Prostate gland (tissue), 2 donors: ENCODE measurements around the gene YIPF1. TPM values are rescaled to one million over a fixed set of nuclear protein-coding genes. Genes with fewer than 3 reads are reported as not detected.
A peak's percentile ranks its signal among the peaks of the same experiment; 100 is the strongest.

Experiments
- DNase-seq: peaks from one replicate; pipeline ENCODE4 v3.0.0-alpha.2; 2019; ENCODE audit warnings: low spot score
- H3K27ac ChIP-seq, 2 donors: fragments of 200-600 bp; sonication (generic); 2 replicates each; pipeline ENCODE4 v1.5.1; 2017 to 2019
- H3K27me3 ChIP-seq: fragments of 200-600 bp; sonication (generic); replicated peaks from 2 replicates; pipeline ENCODE4 v1.5.1; 2019; ENCODE audit not compliant: insufficient read depth
- H3K36me3 ChIP-seq, 2 donors: fragments of 200-600 bp; sonication (generic); 1 replicate in 1 of 2; 2 replicates in 1 of 2; pipeline versions ENCODE4 v1.5.1 to v1.8.1; 2017 to 2019
- H3K4me1 ChIP-seq: fragments of 200-600 bp; sonication (generic); replicated peaks from 2 replicates; pipeline ENCODE4 v1.5.1; 2019
- H3K4me3 ChIP-seq, 2 donors: fragments of 200-600 bp; sonication (generic); 2 replicates each; pipeline ENCODE4 v1.5.1; 2017 to 2019
- H3K9me3 ChIP-seq: fragments of 200-600 bp; sonication (generic); 2 replicates; pipeline ENCODE4 v1.5.1; 2017
- POLR2A ChIP-seq: fragments of 450-650 bp; IDR thresholded peaks from one replicate; pipeline ENCODE4 v1.6.1; 2016; ENCODE audit warnings: antibody characterized with exemption, mild to moderate bottlenecking
- POLR2AphosphoS5 ChIP-seq: sonication (generic); formaldehyde crosslinking; IDR thresholded peaks from one replicate; pipeline ENCODE4 v1.6.1; 2017; ENCODE audit warnings: antibody characterized with exemption
- WGBS: methylation state at CpG from one replicate; pipeline ENCODE4 v1.1.5; 2018; 5-methylcytosine and 5-hydroxymethylcytosine counted together
- intact Hi-C: fragments of 100-400 bp; cut with DNase I; formaldehyde crosslinking; loops from one replicate; pipeline ENCODE4 v1.14.2; 2022
- total RNA-seq, 2 donors: library from RNA; depleted of rRNA; stranded (reverse); fragments of >200 nt; gene quantifications; one replicate each; pipeline ENCODE4 v1.1.0, GENCODE V29; 2016
- TF ChIP-seq, protein P1 (sequence below), 4 experiments: fragments of 200-600 bp in 2 of 4; fragments of 450-650 bp in 2 of 4; sonication (generic) in 2 of 4; IDR thresholded peaks; 1 replicate in 3 of 4; 2 replicates in 1 of 4; pipeline ENCODE4 v1.5.1; 2016 to 2019; ENCODE audit warnings: antibody characterized with exemption in 4 of 4, mild to moderate bottlenecking in 2 of 4, moderate library complexity in 2 of 4

The YIPF1 gene
- total RNA-seq, 2 donors from 2014 or later, result 40.0 to 105 TPM

DNA sequence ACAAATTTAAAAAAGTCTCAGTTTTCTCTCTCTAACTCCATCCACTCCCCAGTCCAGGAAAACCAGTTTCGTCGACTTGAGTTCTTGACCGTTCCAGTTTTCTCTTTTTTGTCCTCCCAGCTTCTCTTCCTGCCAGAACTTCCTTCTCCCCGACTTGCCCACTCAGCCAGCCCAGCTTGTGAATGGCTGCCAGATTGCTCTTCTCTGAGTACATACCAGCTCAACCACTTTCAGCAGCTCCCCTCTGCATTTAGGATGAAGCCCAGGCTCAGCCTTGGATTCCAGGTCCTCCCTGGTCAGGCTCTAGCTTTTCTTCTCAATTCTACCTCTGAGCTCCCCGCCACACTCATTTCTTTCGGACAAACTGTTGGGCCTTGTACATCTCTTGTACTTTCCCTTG is 5.8 kb upstream of the YIPF1 start:
- intact Hi-C loops, result no loop called here
- peak; percentile 70 for DNase-seq

DNA sequence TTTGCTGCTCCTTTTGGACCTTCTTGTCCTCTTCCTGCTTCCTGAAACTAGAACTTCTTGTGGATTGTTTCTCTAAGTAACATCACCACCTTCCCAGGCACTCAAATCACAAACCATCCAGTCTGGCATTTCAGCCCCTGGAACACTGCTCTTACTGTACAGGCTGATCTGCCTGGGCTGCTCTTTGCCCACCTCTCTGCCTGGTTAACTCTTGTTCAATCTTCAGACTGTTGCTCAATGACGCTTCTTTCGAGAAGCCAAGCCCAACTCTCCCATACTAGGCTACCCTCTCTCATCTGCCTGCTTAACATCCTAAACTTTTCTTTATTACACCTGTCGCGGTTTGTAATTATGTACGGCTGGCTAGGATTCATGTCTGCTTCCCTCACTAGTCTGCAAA is 5.0 kb upstream of the YIPF1 start:
- Histone ChIP-seq H3K4me3 (no peak overlapping the region), H3K36me3 (no peaks in the 10 kb centered on the region), H3K27me3 (no peaks in the 10 kb centered on the region), H3K27ac (peak overlapping the region; percentile 53 to 68), H3K4me1 (peaks cover 9% of the 10 kb centered on the region), H3K9me3 (no peaks in the 10 kb centered on the region)
- TF ChIP-seq, protein P1, sequence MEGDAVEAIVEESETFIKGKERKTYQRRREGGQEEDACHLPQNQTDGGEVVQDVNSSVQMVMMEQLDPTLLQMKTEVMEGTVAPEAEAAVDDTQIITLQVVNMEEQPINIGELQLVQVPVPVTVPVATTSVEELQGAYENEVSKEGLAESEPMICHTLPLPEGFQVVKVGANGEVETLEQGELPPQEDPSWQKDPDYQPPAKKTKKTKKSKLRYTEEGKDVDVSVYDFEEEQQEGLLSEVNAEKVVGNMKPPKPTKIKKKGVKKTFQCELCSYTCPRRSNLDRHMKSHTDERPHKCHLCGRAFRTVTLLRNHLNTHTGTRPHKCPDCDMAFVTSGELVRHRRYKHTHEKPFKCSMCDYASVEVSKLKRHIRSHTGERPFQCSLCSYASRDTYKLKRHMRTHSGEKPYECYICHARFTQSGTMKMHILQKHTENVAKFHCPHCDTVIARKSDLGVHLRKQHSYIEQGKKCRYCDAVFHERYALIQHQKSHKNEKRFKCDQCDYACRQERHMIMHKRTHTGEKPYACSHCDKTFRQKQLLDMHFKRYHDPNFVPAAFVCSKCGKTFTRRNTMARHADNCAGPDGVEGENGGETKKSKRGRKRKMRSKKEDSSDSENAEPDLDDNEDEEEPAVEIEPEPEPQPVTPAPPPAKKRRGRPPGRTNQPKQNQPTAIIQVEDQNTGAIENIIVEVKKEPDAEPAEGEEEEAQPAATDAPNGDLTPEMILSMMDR (IDR thresholded peaks at IDR 0.05), result no peak
- TF ChIP-seq POLR2A (no peak), POLR2AphosphoS5 (no peak)
- 89% methylated on average over 5 of the region's 5 CpGs for WGBS
- intact Hi-C loops, result no loop called here
- DNase-seq, result no peak

More for the DNA sequence above, 5.8 kb upstream of the YIPF1 start:
- 50% methylated on average over 6 of the region's 6 CpGs for WGBS
- H3K4me3 ChIP-seq, result no peak overlapping the region
- H3K36me3 ChIP-seq, result no peaks in the 10 kb centered on the region
- no peaks in the 10 kb centered on the region for H3K9me3 ChIP-seq
- H3K27me3 ChIP-seq, result no peaks in the 10 kb centered on the region
- peaks cover 9% of the 10 kb centered on the region for H3K4me1 ChIP-seq
- peak overlapping the region; percentile 53 to 68 for H3K27ac ChIP-seq
- TF ChIP-seq POLR2A (no peak), POLR2AphosphoS5 (peak; percentile 69)

DNA sequence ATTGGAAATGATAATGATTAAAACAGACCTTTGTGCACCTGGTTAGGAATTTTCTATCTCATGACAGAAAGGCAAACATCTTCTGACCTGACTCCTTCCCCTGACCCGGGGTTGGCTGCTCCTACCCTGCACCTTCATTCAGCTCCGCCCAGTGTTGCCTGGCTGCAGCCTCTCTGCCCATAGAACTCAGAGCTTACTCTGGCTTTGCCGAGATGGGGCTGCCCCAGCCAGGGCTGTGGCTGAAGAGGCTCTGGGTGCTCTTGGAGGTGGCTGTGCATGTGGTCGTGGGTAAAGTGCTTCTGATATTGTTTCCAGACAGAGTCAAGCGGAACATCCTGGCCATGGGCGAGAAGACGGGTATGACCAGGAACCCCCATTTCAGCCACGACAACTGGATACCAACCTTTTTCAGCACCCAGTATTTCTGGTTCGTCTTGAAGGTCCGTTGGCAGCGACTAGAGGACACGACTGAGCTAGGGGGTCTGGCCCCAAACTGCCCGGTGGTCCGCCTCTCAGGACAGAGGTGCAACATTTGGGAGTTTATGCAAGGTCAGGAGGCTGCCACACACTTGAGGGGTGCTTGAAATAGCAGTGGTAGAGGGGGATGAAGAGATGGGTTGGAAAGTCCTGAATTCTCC is 4.5 kb upstream of the YIPF1 start, which contains the start of gene DIO1:
Gene DIO1, plus strand, starts transcription at position 189 of the 638 bp plus-strand sequence. Its CDS starts 24 bp downstream, at position 213.
- intact Hi-C loops, result no loop called here
- Histone ChIP-seq H3K4me3 (no peak within 1 kb of the TSS), H3K4me1 (peaks cover 9% of the 10 kb centered on the region), H3K9me3 (no peaks in the 10 kb centered on the region), H3K27ac (peak within 1 kb of the TSS; percentile 53 to 68), H3K36me3 (no peaks in the 10 kb centered on the region), H3K27me3 (no peaks in the 10 kb centered on the region)
- no peak for DNase-seq
- no peak for TF ChIP-seq POLR2A
- no peak for TF ChIP-seq POLR2AphosphoS5
- TF ChIP-seq, protein P1 (IDR thresholded peaks at IDR 0.05), result no peak
- WGBS, result 76% methylated on average over 14 of the region's 14 CpGs

DNA sequence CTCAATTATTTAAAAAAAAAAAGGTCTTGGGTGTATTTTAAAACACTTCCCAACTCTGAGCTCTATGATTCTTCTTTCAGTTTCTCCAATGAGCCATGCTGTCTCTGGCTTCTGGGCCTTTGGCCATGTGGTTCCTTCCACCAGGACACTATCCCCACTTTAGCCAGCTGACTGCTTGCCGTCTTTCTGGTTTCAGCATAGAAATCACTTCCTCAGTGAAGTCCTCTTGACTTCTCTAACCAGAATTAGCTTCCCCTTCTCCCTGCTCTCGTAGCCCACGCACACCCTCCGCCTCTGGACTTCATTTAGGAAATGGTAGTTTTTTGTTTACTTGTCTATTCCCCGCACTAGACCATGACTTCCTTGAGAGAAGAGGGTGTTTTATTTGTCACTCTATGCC is 3.3 kb upstream of the YIPF1 start:
- WGBS, result 83% methylated on average over 5 of the region's 5 CpGs
- H3K27me3 ChIP-seq, result no peaks in the 10 kb centered on the region
- H3K4me3 ChIP-seq, result no peak overlapping the region
- no peaks in the 10 kb centered on the region for H3K9me3 ChIP-seq
- no peak overlapping the region for H3K27ac ChIP-seq
- H3K36me3 ChIP-seq, result no peaks in the 10 kb centered on the region
- DNase-seq, result no peak
- peaks cover 4% of the 10 kb centered on the region for H3K4me1 ChIP-seq
- intact Hi-C loops, result no loop called here
- TF ChIP-seq POLR2A (no peak), POLR2AphosphoS5 (no peak)
- TF ChIP-seq, protein P1 (IDR thresholded peaks at IDR 0.05), result no peak

DNA sequence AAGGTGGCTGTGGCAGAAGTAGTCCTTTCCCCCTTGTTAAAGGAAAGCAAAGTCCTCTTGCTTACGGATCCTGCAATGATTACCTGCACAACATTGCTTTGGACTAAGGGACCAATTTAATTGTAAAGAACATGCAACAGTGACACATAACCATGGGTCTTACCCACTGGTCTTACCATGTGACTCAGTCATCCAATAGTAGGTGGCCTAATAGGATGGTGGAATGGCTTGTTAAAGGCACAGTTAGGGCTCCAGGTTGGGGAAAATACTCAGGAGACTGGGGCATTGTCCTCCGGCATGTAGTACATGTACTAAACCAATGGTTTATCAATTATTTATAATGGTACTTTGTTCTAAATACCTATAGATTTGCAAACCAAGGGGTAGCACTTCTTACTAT is 2.1 kb upstream of the YIPF1 start:
- Histone ChIP-seq H3K4me1 (peaks cover 4% of the 10 kb centered on the region), H3K27me3 (no peaks in the 10 kb centered on the region), H3K9me3 (no peaks in the 10 kb centered on the region), H3K4me3 (no peak overlapping the region), H3K36me3 (no peaks in the 10 kb centered on the region), H3K27ac (no peak overlapping the region)
- DNase-seq, result no peak
- intact Hi-C loops, result no loop called here
- 98% methylated on average over 2 of the region's 2 CpGs for WGBS
- no peak for TF ChIP-seq POLR2A
- TF ChIP-seq, protein P1 (IDR thresholded peaks at IDR 0.05), result no peak
- no peak for TF ChIP-seq POLR2AphosphoS5
